Colonic mucosa (tissue), 4 donors: Measurements from ENCODE around the gene NTN1. TPM values are rescaled to one million over a fixed set of nuclear protein-coding genes. Genes with fewer than 3 reads are reported as not detected.

Source experiments
- DNase-seq: peaks from one replicate; pipeline ENCODE4 v3.0.0-alpha.2; 2020
- H3K27ac ChIP-seq: fragments of 200-600 bp; one replicate; pipeline ENCODE4 v1.8.0; 2021
- H3K27me3 ChIP-seq: fragments of 200-600 bp; one replicate; pipeline ENCODE4 v1.8.0; 2021
- H3K36me3 ChIP-seq: fragments of 200-600 bp; one replicate; pipeline ENCODE4 v1.8.0; 2021
- H3K4me1 ChIP-seq: fragments of 200-600 bp; one replicate; pipeline ENCODE4 v1.8.0; 2021; ENCODE audit warnings: mild to moderate bottlenecking
- H3K4me3 ChIP-seq: fragments of 200-600 bp; one replicate; pipeline ENCODE4 v1.8.0; 2021
- H3K9ac ChIP-seq, 2 donors: one replicate each; pipeline ENCODE4 v1.7.0; 2013; ENCODE audit warnings: control low read depth in 2 of 2, low read depth in 2 of 2, low read length in 2 of 2
- H3K9me3 ChIP-seq: fragments of 200-600 bp; one replicate; pipeline ENCODE4 v1.8.0; 2021
- CTCF ChIP-seq: fragments of 200-600 bp; IDR thresholded peaks from one replicate; pipeline ENCODE4 v1.8.0; 2022; ENCODE audit warnings: antibody characterized with exemption, mild to moderate bottlenecking
- intact Hi-C: fragments of 100-400 bp; cut with DNase I; formaldehyde crosslinking; loops from one replicate; pipeline ENCODE4 v1.14.1; 2022
- total RNA-seq, 2 donors: library from RNA; stranded (reverse); fragmentation: NEBNext Ultra II Directional in 1 of 2; extraction: Animal tissue kit (Norgen Biotek cat#: 25700) in 1 of 2; gene quantifications; one replicate each; pipeline ENCODE4 v1.2.1, GENCODE V29; 2021
- donor health status: healthy.
- donor health status: DM: no; HTN: no; CAD: no.
- donor health status: DM: no; HTN: no; CAD: no.

The NTN1 gene
- total RNA-seq, 2 donors from 2014 or later = 2.1 to 5.5 TPM

- no peak for TF ChIP-seq CTCF
- no peak for DNase-seq
- Histone ChIP-seq H3K9ac (no peak overlapping the region), H3K9me3 (no peaks in the 10 kb centered on the region), H3K27me3 (no peaks in the 10 kb centered on the region), H3K27ac (no peak overlapping the region), H3K36me3 (no peaks in the 10 kb centered on the region), H3K4me3 (no peak overlapping the region), H3K4me1 (no peaks in the 10 kb centered on the region)
- intact Hi-C loops = no loop called here
These were observed 258.6 kb downstream of the NTN1 start for GRCh38 chr17:9279893-9280292.

GRCh38 chr17:9283909-9284308 is 262.6 kb downstream of the NTN1 start:
- DNase-seq = no peak
- no peak for TF ChIP-seq CTCF
- Histone ChIP-seq H3K27me3 (no peaks in the 10 kb centered on the region), H3K4me3 (no peak overlapping the region), H3K9me3 (no peaks in the 10 kb centered on the region), H3K9ac (no peak overlapping the region), H3K27ac (no peak overlapping the region), H3K36me3 (no peaks in the 10 kb centered on the region), H3K4me1 (no peaks in the 10 kb centered on the region)
- intact Hi-C loops = no loop called here

- DNase-seq = peak; percentile 38
- H3K9ac ChIP-seq = no peak overlapping the region
- H3K4me3 ChIP-seq = no peak overlapping the region
- H3K9me3 ChIP-seq = no peaks in the 10 kb centered on the region
- no peaks in the 10 kb centered on the region for H3K36me3 ChIP-seq
- H3K4me1 ChIP-seq = no peaks in the 10 kb centered on the region
- H3K27me3 ChIP-seq = no peaks in the 10 kb centered on the region
- TF ChIP-seq CTCF = no peak
- intact Hi-C loops = no loop called here
- no peak overlapping the region for H3K27ac ChIP-seq
These were observed 263.6 kb downstream of the NTN1 start for GRCh38 chr17:9284884-9285283.

- H3K9me3 ChIP-seq = no peaks in the 10 kb centered on the region
- no peaks in the 10 kb centered on the region for H3K4me1 ChIP-seq
- no peaks in the 10 kb centered on the region for H3K27me3 ChIP-seq
- H3K27ac ChIP-seq = no peak overlapping the region
- no peak overlapping the region for H3K4me3 ChIP-seq
- no peak for DNase-seq
- no peak overlapping the region for H3K9ac ChIP-seq
- no peaks in the 10 kb centered on the region for H3K36me3 ChIP-seq
- no peak for TF ChIP-seq CTCF
- intact Hi-C loops = no loop called here
These were observed 264.5 kb downstream of the NTN1 start for GRCh38 chr17:9285602-9286427.

- DNase-seq = no peak
- no peak for TF ChIP-seq CTCF
- Histone ChIP-seq H3K9ac (no peak overlapping the region), H3K36me3 (no peaks in the 10 kb centered on the region), H3K4me3 (no peak overlapping the region), H3K4me1 (no peaks in the 10 kb centered on the region), H3K9me3 (no peaks in the 10 kb centered on the region), H3K27me3 (no peaks in the 10 kb centered on the region), H3K27ac (no peak overlapping the region)
- intact Hi-C loops = no loop called here
These were observed 265.1 kb downstream of the NTN1 start for GRCh38 chr17:9286434-9286833.
